ENCODE results near the gene NARF. TPM values are rescaled to one million over a fixed set of nuclear protein-coding genes. Genes with fewer than 3 reads are reported as not detected.
"Not testable (repeated sequence)": the region's sequence is repeated elsewhere in the genome, so short reads cannot be mapped to it uniquely, and the experiment has no call there.

The NARF gene
- total RNA-seq, 1 donor from 2014 or later = 84.2 TPM

GRCh38 chr17:82528484-82529265 lies 70.1 kb downstream of the NARF start:
- no peak for DNase-seq (ENCODE audit: low read depth, low spot score)
- Mint-ChIP-seq H3K4me3 (peak overlapping the region; percentile 47), H3K27ac (ENCODE audit: unreplicated experiment) (peak overlapping the region; percentile 12), H3K27me3 (ENCODE audit: low read depth) (no peaks in the 10 kb centered on the region), H3K9me3 (no peaks in the 10 kb centered on the region), H3K4me1 (peaks cover 46% of the 10 kb centered on the region), H3K36me3 (ENCODE audit: low read depth) (no peaks in the 10 kb centered on the region)
- TF ChIP-seq CTCF (conservative IDR thresholded peaks at IDR 0.05) = peak; percentile 37

- no peak for DNase-seq (ENCODE audit: low read depth, low spot score)
- H3K27me3 Mint-ChIP-seq (ENCODE audit: low read depth) = no peaks in the 10 kb centered on the region
- H3K4me3 Mint-ChIP-seq = no peak overlapping the region
- H3K4me1 Mint-ChIP-seq = peaks cover 49% of the 10 kb centered on the region
- no peaks in the 10 kb centered on the region for H3K9me3 Mint-ChIP-seq
- TF ChIP-seq CTCF (conservative IDR thresholded peaks at IDR 0.05) = no peak
- H3K27ac Mint-ChIP-seq (ENCODE audit: unreplicated experiment) = no peak overlapping the region
- no peaks in the 10 kb centered on the region for H3K36me3 Mint-ChIP-seq (ENCODE audit: low read depth)
These were observed 71.4 kb downstream of the NARF start for GRCh38 chr17:82529914-82530300.

GRCh38 chr17:82531431-82531881 lies 72.9 kb downstream of the NARF start:
- Mint-ChIP-seq H3K4me3 (no peak overlapping the region), H3K27ac (ENCODE audit: unreplicated experiment) (no peak overlapping the region), H3K9me3 (no peaks in the 10 kb centered on the region)

GRCh38 chr17:82534401-82534812 lies 75.9 kb downstream of the NARF start:
- TF ChIP-seq CTCF (conservative IDR thresholded peaks at IDR 0.05) = no peak
- H3K27me3 Mint-ChIP-seq (ENCODE audit: low read depth) = no peaks in the 10 kb centered on the region
- no peaks in the 10 kb centered on the region for H3K36me3 Mint-ChIP-seq (ENCODE audit: low read depth)
- H3K4me1 Mint-ChIP-seq = peaks cover 58% of the 10 kb centered on the region
- no peak for DNase-seq (ENCODE audit: low read depth, low spot score)
- H3K9me3 Mint-ChIP-seq = no peaks in the 10 kb centered on the region
- no peak overlapping the region for H3K4me3 Mint-ChIP-seq
- peak overlapping the region; percentile 86 for H3K27ac Mint-ChIP-seq (ENCODE audit: unreplicated experiment)

More at GRCh38 chr17:82531431-82531881, 72.9 kb downstream of the NARF start:
- Mint-ChIP-seq H3K4me1 (peaks cover 55% of the 10 kb centered on the region), H3K36me3 (ENCODE audit: low read depth) (no peaks in the 10 kb centered on the region), H3K27me3 (ENCODE audit: low read depth) (no peaks in the 10 kb centered on the region)
- no peak for TF ChIP-seq CTCF (conservative IDR thresholded peaks at IDR 0.05)
- DNase-seq (ENCODE audit: low read depth, low spot score) = no peak

GRCh38 chr17:82536512-82537201 lies 78.1 kb downstream of the NARF start:
- H3K36me3 Mint-ChIP-seq (ENCODE audit: low read depth) = no peaks in the 10 kb centered on the region
- peak; percentile 14 for DNase-seq (ENCODE audit: low read depth, low spot score)
- H3K4me1 Mint-ChIP-seq = peaks cover 47% of the 10 kb centered on the region
- no peaks in the 10 kb centered on the region for H3K9me3 Mint-ChIP-seq
- H3K27me3 Mint-ChIP-seq (ENCODE audit: low read depth) = no peaks in the 10 kb centered on the region
- TF ChIP-seq CTCF (conservative IDR thresholded peaks at IDR 0.05) = no peak
- peak overlapping the region; percentile 1 for H3K4me3 Mint-ChIP-seq
- H3K27ac Mint-ChIP-seq (ENCODE audit: unreplicated experiment) = peak overlapping the region; percentile 25

- not testable (repeated sequence) for H3K27me3 Mint-ChIP-seq (ENCODE audit: low read depth); H3K9me3 Mint-ChIP-seq; H3K36me3 Mint-ChIP-seq (ENCODE audit: low read depth); DNase-seq (ENCODE audit: low read depth, low spot score); H3K4me3 Mint-ChIP-seq; H3K27ac Mint-ChIP-seq (ENCODE audit: unreplicated experiment)
- peaks cover 47% of the 10 kb centered on the region for H3K4me1 Mint-ChIP-seq
These were observed 78.7 kb downstream of the NARF start for GRCh38 chr17:82537228-82537627.

- H3K4me3 Mint-ChIP-seq; H3K36me3 Mint-ChIP-seq (ENCODE audit: low read depth); H3K9me3 Mint-ChIP-seq; DNase-seq (ENCODE audit: low read depth, low spot score); H3K27me3 Mint-ChIP-seq (ENCODE audit: low read depth); H3K27ac Mint-ChIP-seq (ENCODE audit: unreplicated experiment): not testable (repeated sequence)
- H3K4me1 Mint-ChIP-seq = peaks cover 44% of the 10 kb centered on the region
These were observed 80.5 kb downstream of the NARF start for GRCh38 chr17:82539076-82539475.
